HepG2 (cell line): ENCODE measurements around the gene PARK7.

Experiments used
- AFF4 ChIP-seq: sonication (generic); formaldehyde crosslinking; IDR thresholded peaks from 2 replicates; pipeline ENCODE4 v1.4.0; 2020; ENCODE audit warnings: missing genetic modification reagents
- AGO2 ChIP-seq: fragments of 200-400 bp; formaldehyde crosslinking; optimal IDR thresholded peaks from 2 replicates; pipeline ENCODE3; 2017; ENCODE audit warnings: mild to moderate bottlenecking, low read depth, low read length, moderate library complexity
- CTCF ChIP-seq: sonication (generic); formaldehyde crosslinking; IDR thresholded peaks from 2 replicates; pipeline ENCODE4 v1.5.0; 2020; ENCODE audit warnings: mild to moderate bottlenecking, missing genetic modification reagents, moderate library complexity
- NFE2 ChIP-seq: sonication (generic); formaldehyde crosslinking; IDR thresholded peaks from 2 replicates; pipeline ENCODE4 v1.4.0; 2020; ENCODE audit warnings: missing genetic modification reagents
- ZNF589 ChIP-seq: sonication (generic); formaldehyde crosslinking; conservative IDR thresholded peaks from 2 replicates; pipeline ENCODE4 v1.8.0; 2022; ENCODE audit warnings: mild to moderate bottlenecking, moderate library complexity, missing genetic modification reagents

- no peak for TF ChIP-seq AFF4 (CRISPR knock-in tag)
- no peak for TF ChIP-seq AGO2
- TF ChIP-seq CTCF, result no peak
- TF ChIP-seq NFE2 (CRISPR knock-in tag), result no peak
- TF ChIP-seq ZNF589, result no peak
Measured at GRCh38 chr1:7940034-7940433, 21.5 kb upstream of the PARK7 start.
